ENCODE measurements around the gene CLRN1.

- no peak for TF ChIP-seq CTCF (IDR thresholded peaks at IDR 0.05 in 2 of 3, conservative IDR thresholded peaks at IDR 0.05 in 1 of 3; ENCODE audit: insufficient read depth in 2 of 3, low read depth in 1 of 3, low read length in 3 of 3)
- no peak for TF ChIP-seq CCNT2 (IDR thresholded peaks at IDR 0.05; ENCODE audit: borderline replicate concordance, extremely low read depth, insufficient read length, low read depth, low read length)
- TF ChIP-seq SIN3B (IDR thresholded peaks at IDR 0.05; ENCODE audit: low read depth) = no peak
- TF ChIP-seq CREB1 (IDR thresholded peaks at IDR 0.05) = no peak
- no peak for TF ChIP-seq CREB1 (CRISPR knock-in tag; IDR thresholded peaks at IDR 0.05)
- TF ChIP-seq FOS (IDR thresholded peaks at IDR 0.05; ENCODE audit: extremely low read depth, insufficient read length) = no peak
- TF ChIP-seq ZBTB11 (CRISPR knock-in tag; IDR thresholded peaks at IDR 0.05) = no peak
- no peak for TF ChIP-seq SAP30 (IDR thresholded peaks at IDR 0.05; ENCODE audit: borderline replicate concordance, insufficient read depth, low read depth, low read length, poor library complexity, severe bottlenecking)
- no peak for TF ChIP-seq ATF7 (IDR thresholded peaks at IDR 0.05)
- no peak for TF ChIP-seq JUND (IDR thresholded peaks at IDR 0.05; ENCODE audit: borderline replicate concordance, low read depth, low read length)
- no peak for TF ChIP-seq JUND (tag; IDR thresholded peaks at IDR 0.05; ENCODE audit: borderline replicate concordance, low read depth, low read length)
- no peak for TF ChIP-seq ZBTB43 (CRISPR knock-in tag; IDR thresholded peaks at IDR 0.05)
These were observed 11.5 kb downstream of the CLRN1 start for GRCh38 chr3:150960708-150961684.

All from K562 (cell line).